Esophagus muscularis mucosa (tissue), 4 donors: ENCODE measurements around the gene STX1A.

Source experiments
- CTCF ChIP-seq, 3 experiments: fragments of 200-600 bp in 2 of 3; fragments of 450-650 bp in 1 of 3; sonication (generic) in 2 of 3; IDR thresholded peaks; one replicate each; pipeline ENCODE4 v1.5.1; 2017 to 2019; ENCODE audit warnings: antibody characterized with exemption in 3 of 3, mild to moderate bottlenecking in 2 of 3, moderate library complexity in 1 of 3
- EP300 ChIP-seq: sonication (generic); formaldehyde crosslinking; IDR thresholded peaks from one replicate; pipeline ENCODE4 v1.6.1; 2017; ENCODE audit warnings: antibody characterized with exemption
- POLR2A ChIP-seq: fragments of 450-650 bp; IDR thresholded peaks from one replicate; pipeline ENCODE4 v1.6.1; 2017; ENCODE audit warnings: antibody characterized with exemption, moderate library complexity, mild to moderate bottlenecking, low read depth
- POLR2AphosphoS5 ChIP-seq, 2 donors: sonication (generic); formaldehyde crosslinking; IDR thresholded peaks; one replicate each; pipeline ENCODE4 v1.6.1; 2017; ENCODE audit warnings: antibody characterized with exemption in 2 of 2

- no peak for TF ChIP-seq EP300
- TF ChIP-seq CTCF (IDR thresholded peaks at IDR 0.05): no peak
- TF ChIP-seq POLR2AphosphoS5 (IDR thresholded peaks at IDR 0.05): no peak
- no peak for TF ChIP-seq POLR2A
These were observed 40.6 kb downstream of the STX1A start for GRCh38 chr7:73678862-73679261.
